ENCODE measurements around the gene R3HDM4.
A peak's percentile ranks its signal among the peaks of the same experiment; 100 is the strongest.

Gene R3HDM4

GRCh38 chr19:933553-933882 lies 20.5 kb upstream of the R3HDM4 start:
- no peak for DNase-seq (ENCODE audit: extremely low read depth, low read depth)
- no peak for TF ChIP-seq CTCF (IDR thresholded peaks at IDR 0.05; ENCODE audit: low read depth, low read length)

- peak; percentile 88 for DNase-seq (ENCODE audit: extremely low read depth, low read depth)
- TF ChIP-seq CTCF (IDR thresholded peaks at IDR 0.05; ENCODE audit: low read depth, low read length), result peak; percentile 8
Observed at GRCh38 chr19:932648-933552, 19.9 kb upstream of the R3HDM4 start.

GRCh38 chr19:931860-932647 lies 19.0 kb upstream of the R3HDM4 start:
- no peak for DNase-seq (ENCODE audit: extremely low read depth, low read depth)
- TF ChIP-seq CTCF (IDR thresholded peaks at IDR 0.05; ENCODE audit: low read depth, low read length), result no peak

GRCh38 chr19:929891-930258 lies 16.9 kb upstream of the R3HDM4 start:
- no peak for DNase-seq (ENCODE audit: extremely low read depth, low read depth)
- no peak for TF ChIP-seq CTCF (IDR thresholded peaks at IDR 0.05; ENCODE audit: low read depth, low read length)

GRCh38 chr19:929203-929890 lies 16.3 kb upstream of the R3HDM4 start:
- no peak for TF ChIP-seq CTCF (IDR thresholded peaks at IDR 0.05; ENCODE audit: low read depth, low read length)
- DNase-seq (ENCODE audit: extremely low read depth, low read depth), result no peak

GRCh38 chr19:928471-929202 lies 15.6 kb upstream of the R3HDM4 start:
- no peak for DNase-seq (ENCODE audit: extremely low read depth, low read depth)
- TF ChIP-seq CTCF (IDR thresholded peaks at IDR 0.05; ENCODE audit: low read depth, low read length), result no peak
